HL-60 (cell line): ENCODE measurements around the gene GNB4.

Source experiments
- DNase-seq, 2 experiments: peaks; one replicate each; pipeline ENCODE4 v3.0.0-alpha.2; 2010 to 2020; ENCODE audit warnings: low read depth in 1 of 2, low spot score in 1 of 2
- H3K27ac ChIP-seq: fragments of 250-450 bp; sonication (Bioruptor Pico); replicated peaks from 2 replicates; pipeline ENCODE4 v1.5.1; 2020; ENCODE audit warnings: mild to moderate bottlenecking, moderate library complexity
- H3K27me3 ChIP-seq: fragments of 250-450 bp; sonication (Bioruptor Pico); 2 replicates; pipeline ENCODE4 v1.5.1; 2021; ENCODE audit warnings: mild to moderate bottlenecking, moderate library complexity; ENCODE audit not compliant: insufficient read depth, poor library complexity, severe bottlenecking
- H3K4me3 ChIP-seq: replicated peaks from 2 replicates; pipeline ENCODE4 v1.5.1; 2011; ENCODE audit warnings: mild to moderate bottlenecking, control low read depth, low read length; ENCODE audit not compliant: insufficient read depth
- CTCF ChIP-seq: IDR thresholded peaks from one replicate; pipeline ENCODE4 v1.5.1; 2011; ENCODE audit warnings: low read length, control low read depth, inconsistent platforms; ENCODE audit not compliant: insufficient read depth
- GABPA ChIP-seq: IDR thresholded peaks from 2 replicates; pipeline ENCODE4 v1.6.1; 2012; ENCODE audit warnings: low read depth
- POLR2AphosphoS5 ChIP-seq: IDR thresholded peaks from 2 replicates; pipeline ENCODE4 v1.6.1; 2012; ENCODE audit warnings: low read depth
- REST ChIP-seq: IDR thresholded peaks from 2 replicates; pipeline ENCODE4 v1.6.1; 2012; ENCODE audit warnings: low read depth; ENCODE audit not compliant: insufficient replicate concordance
- SPI1 ChIP-seq: IDR thresholded peaks from 2 replicates; pipeline ENCODE4 v1.6.1; 2012; ENCODE audit warnings: low read depth, mild to moderate bottlenecking, borderline replicate concordance

GNB4 gene

GRCh38 chr3:179476215-179476614 is 24.9 kb upstream of the GNB4 start:
- TF ChIP-seq REST, result no peak
- 0 out of 2 replicates have a peak, but pooled peaks have one; percentile 5 for TF ChIP-seq SPI1
- no peak for TF ChIP-seq POLR2AphosphoS5
- no peak for TF ChIP-seq GABPA
- H3K27me3 ChIP-seq, result no peaks in the 10 kb centered on the region
- no peak overlapping the region for H3K27ac ChIP-seq
- H3K4me3 ChIP-seq, result no peak overlapping the region
- DNase-seq, result peak in 1 of 2 experiments; percentile 24

GRCh38 chr3:179474480-179474879 is 23.2 kb upstream of the GNB4 start:
- no peak overlapping the region for H3K4me3 ChIP-seq
- DNase-seq, result no peak
- peak overlapping the region; percentile 64 for H3K27ac ChIP-seq
- H3K27me3 ChIP-seq, result no peaks in the 10 kb centered on the region
- TF ChIP-seq POLR2AphosphoS5 (no peak), REST (no peak), SPI1 (no peak), CTCF (no peak), GABPA (no peak)

- H3K27ac ChIP-seq, result peak overlapping the region; percentile 64
- TF ChIP-seq CTCF (no peak), GABPA (no peak; the same call in 1 of the 2 replicates)
- DNase-seq, result no peak
- H3K4me3 ChIP-seq, result no peak overlapping the region
- no peaks in the 10 kb centered on the region for H3K27me3 ChIP-seq
Observed at GRCh38 chr3:179473565-179473964, 22.3 kb upstream of the GNB4 start.

GRCh38 chr3:179464323-179465092 is 13.2 kb upstream of the GNB4 start:
- Histone ChIP-seq H3K27me3 (no peaks in the 10 kb centered on the region), H3K4me3 (0 out of 2 replicates have a peak overlapping the region, but pooled peaks have one; percentile 6), H3K27ac (peak overlapping the region; percentile 84)
- DNase-seq, result peak; percentile 61 to 93
- TF ChIP-seq POLR2AphosphoS5, result peak; percentile 94
- TF ChIP-seq CTCF, result no peak
- TF ChIP-seq REST, result peak; percentile 54
- TF ChIP-seq SPI1, result peak; percentile 75; the same call in 1 of the 2 replicates
- TF ChIP-seq GABPA, result no peak
